BLaER1 (cell line): ENCODE data around the gene PIEZO1.

ENCODE experiments used
- H3K27ac ChIP-seq: shearing (Covaris generic); formaldehyde crosslinking; 2 replicates; pipeline ENCODE4 v1.8.1; 2022
- H3K27me3 ChIP-seq: shearing (Covaris generic); formaldehyde crosslinking; 2 replicates; pipeline ENCODE4 v1.8.1; 2022
- H3K36me3 ChIP-seq: shearing (Covaris generic); formaldehyde crosslinking; 2 replicates; pipeline ENCODE4 v1.8.1; 2022
- H3K4me1 ChIP-seq: shearing (Covaris generic); formaldehyde crosslinking; 2 replicates; pipeline ENCODE4 v1.8.1; 2022
- H3K4me2 ChIP-seq: shearing (Covaris generic); formaldehyde crosslinking; 2 replicates; pipeline ENCODE4 v1.8.1; 2022
- H3K4me3 ChIP-seq: shearing (Covaris generic); formaldehyde crosslinking; 2 replicates; pipeline ENCODE4 v1.8.1; 2022
- H3K9ac ChIP-seq: shearing (Covaris generic); formaldehyde crosslinking; 2 replicates; pipeline ENCODE4 v1.8.1; 2022
- H3K9me3 ChIP-seq: shearing (Covaris generic); formaldehyde crosslinking; 2 replicates; pipeline ENCODE4 v1.8.1; 2022
- H4K20me1 ChIP-seq: shearing (Covaris generic); formaldehyde crosslinking; 2 replicates; pipeline ENCODE4 v1.8.1; 2022
- Cebpa-rat ChIP-seq: shearing (Covaris generic); IDR thresholded peaks from 2 replicates; pipeline ENCODE4 v1.8.1; 2022

Gene PIEZO1

DNA sequence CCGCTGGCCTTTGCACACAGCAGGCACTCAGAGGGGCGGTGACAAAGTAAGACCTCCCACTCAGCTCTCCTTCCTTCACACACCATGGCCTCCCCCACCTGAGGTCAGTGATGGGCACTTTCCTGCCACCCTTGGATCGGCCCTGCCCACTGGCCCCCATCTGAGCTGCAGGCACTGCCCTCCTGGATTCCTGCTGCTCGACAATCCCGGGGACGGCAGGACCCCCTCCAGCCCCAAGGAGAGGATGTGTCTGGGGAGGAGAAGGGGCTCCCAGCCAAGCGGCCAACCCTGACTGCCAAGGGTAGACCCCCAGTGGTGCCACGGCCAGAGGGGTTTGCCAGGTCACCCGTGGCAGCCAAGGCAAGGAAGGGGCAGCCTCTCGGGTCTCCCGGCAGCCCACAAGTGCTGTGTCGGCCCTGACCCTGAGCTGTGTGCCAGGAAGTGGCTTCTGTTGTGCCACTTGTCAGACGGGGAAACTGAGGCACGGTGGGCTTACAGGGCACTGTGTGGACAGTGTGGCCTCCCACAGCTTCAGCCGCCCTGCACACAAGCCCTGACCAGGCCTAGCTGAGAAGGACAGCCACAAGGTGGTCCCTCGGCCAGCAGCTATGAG lies 22.7 kb downstream of the PIEZO1 start:
- Histone ChIP-seq H3K9ac (no peak overlapping the region), H3K4me3 (no peak overlapping the region), H3K27ac (no peak overlapping the region; the same call in 1 of the 2 replicates), H3K4me2 (0 out of 2 replicates have a peak overlapping the region, but pooled peaks have one; percentile 7), H3K36me3 (peaks cover 59% of the 10 kb centered on the region), H3K27me3 (no peaks in the 10 kb centered on the region), H3K4me1 (peaks cover 97% of the 10 kb centered on the region), H3K9me3 (peaks cover 8% of the 10 kb centered on the region; the same call in 1 of the 2 replicates), H4K20me1 (peaks cover 100% of the 10 kb centered on the region)
- no peak for TF ChIP-seq Cebpa-rat

DNA sequence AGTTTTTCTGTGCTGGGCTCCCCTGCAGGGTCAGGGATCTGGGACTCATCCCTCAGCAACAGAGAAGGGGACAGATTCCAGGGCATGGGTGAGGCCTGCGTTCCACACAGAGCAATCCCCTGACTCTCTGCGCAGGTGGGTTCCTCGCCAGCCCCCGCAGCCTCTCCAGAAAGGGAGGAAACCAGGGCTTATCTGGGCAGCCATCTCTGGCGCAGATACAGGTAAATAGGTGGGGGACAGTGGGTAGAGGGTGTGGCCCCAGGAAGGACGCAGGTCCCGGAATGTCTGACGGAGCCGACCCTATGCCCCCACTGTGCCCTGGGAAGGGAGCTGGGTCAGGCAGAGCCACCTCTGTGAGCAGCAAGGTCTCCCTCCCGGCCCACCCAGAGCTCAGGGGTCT lies 23.2 kb downstream of the PIEZO1 start:
- no peak for TF ChIP-seq Cebpa-rat
- Histone ChIP-seq H3K36me3 (peaks cover 59% of the 10 kb centered on the region), H3K9ac (no peak overlapping the region), H3K4me2 (no peak overlapping the region), H3K4me1 (peaks cover 97% of the 10 kb centered on the region), H4K20me1 (peaks cover 100% of the 10 kb centered on the region), H3K27ac (no peak overlapping the region), H3K27me3 (no peaks in the 10 kb centered on the region), H3K9me3 (peaks cover 8% of the 10 kb centered on the region; the same call in 1 of the 2 replicates), H3K4me3 (no peak overlapping the region)

DNA sequence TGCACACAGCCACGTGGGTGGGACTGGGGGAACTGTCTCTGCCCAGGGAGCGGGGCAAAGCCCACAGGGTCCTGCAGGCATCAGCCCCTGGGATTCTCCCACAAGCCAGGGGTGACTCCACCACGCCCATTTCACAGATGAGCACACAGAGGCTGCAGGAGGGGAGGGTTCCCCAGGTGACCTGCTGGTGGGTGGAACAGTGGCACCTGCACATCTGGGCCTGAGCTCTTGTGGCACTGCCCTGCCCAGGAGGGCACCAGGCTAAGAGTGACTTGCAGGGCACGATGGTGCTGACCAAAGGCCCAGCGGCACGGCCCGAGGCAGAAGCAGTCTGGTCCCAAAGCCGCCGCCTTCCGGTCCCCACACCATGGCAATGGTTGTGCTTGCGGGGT lies 23.9 kb downstream of the PIEZO1 start:
- H4K20me1 ChIP-seq: peaks cover 100% of the 10 kb centered on the region
- peak overlapping the region; percentile 72; the same call in 1 of the 2 replicates for H3K4me2 ChIP-seq
- H3K27me3 ChIP-seq: no peaks in the 10 kb centered on the region
- peaks cover 57% of the 10 kb centered on the region for H3K36me3 ChIP-seq
- H3K9ac ChIP-seq: no peak overlapping the region
- no peak overlapping the region for H3K4me3 ChIP-seq
- no peak overlapping the region for H3K27ac ChIP-seq
- peaks cover 8% of the 10 kb centered on the region; the same call in 1 of the 2 replicates for H3K9me3 ChIP-seq
- H3K4me1 ChIP-seq: peaks cover 97% of the 10 kb centered on the region
- TF ChIP-seq Cebpa-rat: no peak

DNA sequence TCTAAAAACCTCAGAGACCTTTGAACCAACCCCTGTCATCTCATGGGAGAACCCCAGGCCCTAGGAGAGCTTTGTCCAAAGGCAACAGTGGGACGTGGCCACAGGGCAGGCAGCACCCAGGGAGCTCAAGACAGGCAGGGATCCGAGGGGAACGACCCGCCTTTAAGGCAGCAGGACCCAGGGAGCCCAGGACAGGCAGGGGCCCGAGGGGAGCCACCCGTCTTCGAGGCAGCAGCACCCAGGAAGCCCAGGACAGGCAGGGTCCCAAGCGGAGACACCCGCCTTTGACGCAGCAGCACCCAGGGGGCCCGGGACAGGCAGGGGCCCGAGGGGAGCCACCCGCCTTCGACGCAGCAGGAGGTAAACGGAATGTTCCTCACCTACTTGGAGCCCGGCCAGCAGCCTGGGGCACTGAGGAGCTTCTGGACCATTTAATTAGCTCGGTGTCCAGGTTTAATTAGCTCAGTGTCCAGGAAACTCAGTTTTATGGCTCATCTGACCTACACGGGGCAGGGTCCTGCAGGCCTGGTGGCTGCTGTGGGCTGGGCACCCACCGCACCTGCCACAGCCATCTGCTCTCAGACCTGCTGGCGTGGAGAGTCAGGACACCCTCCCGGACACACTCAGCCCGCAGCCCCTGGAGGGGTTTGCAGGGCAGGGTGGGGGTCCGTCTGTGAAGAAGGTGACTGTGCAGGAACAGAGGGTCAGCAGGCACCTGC lies 24.4 kb downstream of the PIEZO1 start:
- Histone ChIP-seq H4K20me1 (peaks cover 100% of the 10 kb centered on the region), H3K36me3 (peaks cover 59% of the 10 kb centered on the region), H3K27me3 (no peaks in the 10 kb centered on the region), H3K9me3 (peaks cover 8% of the 10 kb centered on the region; the same call in 1 of the 2 replicates), H3K4me2 (peak overlapping the region; percentile 72), H3K4me1 (peaks cover 97% of the 10 kb centered on the region), H3K4me3 (no peak overlapping the region), H3K27ac (0 out of 2 replicates have a peak overlapping the region, but pooled peaks have one; percentile 44), H3K9ac (peak overlapping the region; percentile 57; the same call in 1 of the 2 replicates)
- TF ChIP-seq Cebpa-rat: no peak

DNA sequence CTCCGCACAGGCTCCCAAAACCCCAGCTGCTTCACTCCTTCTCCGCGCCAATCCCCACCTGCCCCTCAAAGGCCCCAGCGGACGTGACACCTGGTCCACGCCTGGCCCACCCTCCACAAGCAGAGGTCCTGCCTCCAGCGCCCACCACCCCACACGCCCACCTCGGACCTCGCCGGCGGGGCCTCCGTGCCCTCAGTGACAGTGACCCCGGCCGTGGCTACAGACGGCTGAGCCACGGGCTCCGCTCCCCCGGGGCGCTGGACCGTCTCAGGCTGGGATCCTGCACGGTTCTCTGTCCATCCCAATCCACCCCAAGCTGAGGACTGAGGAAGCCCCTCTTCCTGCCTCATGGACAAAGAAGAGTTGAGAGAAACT lies 25.1 kb downstream of the PIEZO1 start:
- H3K27ac ChIP-seq: peak overlapping the region; percentile 44; the same call in 1 of the 2 replicates

DNA sequence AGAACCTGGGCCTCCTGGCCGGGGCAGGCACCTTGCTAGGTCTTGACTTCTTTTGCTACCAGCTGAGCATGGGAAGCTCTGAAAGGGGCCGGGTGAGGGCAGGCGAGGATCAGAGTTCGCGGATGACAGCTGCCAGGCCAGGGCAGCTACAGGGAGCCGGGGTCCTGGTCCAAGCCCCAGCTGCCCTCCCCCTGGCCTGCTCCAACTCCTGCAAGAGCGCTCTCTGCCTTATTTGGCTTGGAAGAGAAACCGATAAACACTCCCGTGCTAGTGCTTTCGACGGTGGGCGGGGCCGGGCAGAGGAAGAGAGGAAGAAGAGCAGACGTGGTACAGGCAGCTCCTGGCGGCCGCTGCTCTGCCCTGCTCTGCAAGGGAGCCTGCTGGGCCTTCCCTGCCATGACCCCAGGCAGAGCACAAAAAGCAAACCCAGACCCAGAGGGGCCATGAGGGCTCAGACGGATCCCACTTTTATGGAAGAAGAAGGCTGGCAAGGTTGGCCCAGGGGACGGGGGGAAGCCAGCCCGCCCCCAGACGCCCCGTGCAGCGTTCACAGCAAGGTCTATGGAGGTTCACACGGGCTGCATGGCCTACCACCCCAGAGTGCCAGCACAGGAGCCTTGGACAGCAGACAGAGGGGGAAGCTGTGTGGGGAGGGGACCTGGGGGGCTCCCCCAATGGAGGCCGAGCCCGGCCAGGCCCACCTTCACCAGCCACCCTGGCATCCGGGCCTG lies 25.6 kb downstream of the PIEZO1 start:
- H3K9me3 ChIP-seq: peaks cover 8% of the 10 kb centered on the region; the same call in 1 of the 2 replicates
- peak overlapping the region; percentile 11; the same call in 1 of the 2 replicates for H3K27ac ChIP-seq
- peak overlapping the region; percentile 57; the same call in 1 of the 2 replicates for H3K9ac ChIP-seq
- H3K4me3 ChIP-seq: no peak overlapping the region
- H3K4me2 ChIP-seq: peak overlapping the region; percentile 72
- TF ChIP-seq Cebpa-rat: no peak
- H3K4me1 ChIP-seq: peaks cover 94% of the 10 kb centered on the region
- H4K20me1 ChIP-seq: peaks cover 100% of the 10 kb centered on the region
- peaks cover 58% of the 10 kb centered on the region for H3K36me3 ChIP-seq
- H3K27me3 ChIP-seq: no peaks in the 10 kb centered on the region

More for the DNA sequence above, 25.1 kb downstream of the PIEZO1 start:
- peaks cover 58% of the 10 kb centered on the region for H3K36me3 ChIP-seq
- no peak for TF ChIP-seq Cebpa-rat
- H3K4me3 ChIP-seq: no peak overlapping the region
- H3K4me2 ChIP-seq: peak overlapping the region; percentile 72
- peaks cover 100% of the 10 kb centered on the region for H4K20me1 ChIP-seq
- H3K9ac ChIP-seq: peak overlapping the region; percentile 57; the same call in 1 of the 2 replicates
- no peaks in the 10 kb centered on the region for H3K27me3 ChIP-seq
- H3K9me3 ChIP-seq: peaks cover 8% of the 10 kb centered on the region; the same call in 1 of the 2 replicates
- H3K4me1 ChIP-seq: peaks cover 94% of the 10 kb centered on the region

DNA sequence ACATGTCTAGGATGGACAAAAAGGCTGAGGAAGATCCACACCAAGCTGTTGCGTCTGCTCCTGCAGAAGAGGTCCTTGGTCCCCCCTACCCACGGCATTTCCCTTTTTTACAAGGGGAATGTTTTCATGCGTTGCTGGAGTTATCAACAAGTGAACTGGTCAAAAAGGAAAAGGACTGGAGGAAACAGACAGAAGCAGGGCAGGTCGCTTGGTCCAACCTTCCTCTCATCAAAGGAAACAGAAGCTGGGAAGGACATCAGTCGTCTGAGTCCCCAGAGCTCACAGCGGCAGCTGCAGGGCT lies 26.1 kb downstream of the PIEZO1 start:
- Histone ChIP-seq H3K9ac (no peak overlapping the region), H3K27ac (peak overlapping the region; percentile 11; the same call in 1 of the 2 replicates), H3K27me3 (no peaks in the 10 kb centered on the region), H3K36me3 (peaks cover 53% of the 10 kb centered on the region), H3K4me1 (peaks cover 94% of the 10 kb centered on the region), H4K20me1 (peaks cover 100% of the 10 kb centered on the region), H3K9me3 (peaks cover 8% of the 10 kb centered on the region; the same call in 1 of the 2 replicates), H3K4me2 (peak overlapping the region; percentile 72), H3K4me3 (no peak overlapping the region)
- no peak for TF ChIP-seq Cebpa-rat

DNA sequence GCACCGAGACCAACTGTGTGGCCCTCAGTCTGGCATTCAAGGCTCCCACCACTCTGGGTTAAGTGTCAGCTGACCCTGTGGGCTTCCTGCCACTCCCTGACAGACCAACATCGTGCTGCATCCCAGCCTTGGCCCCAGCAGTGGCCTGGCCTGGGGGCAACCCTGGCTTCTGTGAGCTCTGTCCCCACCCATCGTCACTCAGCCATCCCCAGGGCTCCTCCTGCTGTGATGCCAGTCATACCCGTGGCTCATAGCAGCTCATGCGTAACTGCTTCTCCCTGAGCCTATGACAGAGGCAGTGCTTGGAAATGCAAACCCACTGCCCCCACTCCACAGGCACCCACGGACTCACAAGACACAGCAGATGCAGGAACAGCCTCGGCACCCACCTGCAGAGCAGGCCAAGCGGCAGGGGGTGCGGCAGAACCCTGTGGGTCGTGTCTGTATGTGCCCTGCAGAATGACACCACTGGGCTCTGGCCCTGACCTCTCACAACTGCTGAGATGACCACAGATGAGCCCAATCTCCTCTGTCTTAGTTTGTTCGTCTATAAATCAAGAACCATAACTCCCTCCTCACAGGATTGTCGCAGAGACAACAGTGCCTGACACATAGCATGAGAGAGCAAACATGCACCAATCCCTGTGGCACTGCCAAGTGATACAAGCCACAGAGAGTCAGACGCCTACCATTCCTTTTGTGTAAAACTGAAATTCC lies 26.6 kb downstream of the PIEZO1 start:
- TF ChIP-seq Cebpa-rat: no peak
- H3K27ac ChIP-seq: no peak overlapping the region; the same call in 1 of the 2 replicates
- H4K20me1 ChIP-seq: peaks cover 100% of the 10 kb centered on the region
- H3K4me3 ChIP-seq: no peak overlapping the region
- no peaks in the 10 kb centered on the region for H3K27me3 ChIP-seq
- H3K4me1 ChIP-seq: peaks cover 94% of the 10 kb centered on the region
- no peak overlapping the region for H3K9ac ChIP-seq
- peaks cover 52% of the 10 kb centered on the region for H3K36me3 ChIP-seq
- peaks cover 8% of the 10 kb centered on the region; the same call in 1 of the 2 replicates for H3K9me3 ChIP-seq
- peak overlapping the region; percentile 72 for H3K4me2 ChIP-seq

DNA sequence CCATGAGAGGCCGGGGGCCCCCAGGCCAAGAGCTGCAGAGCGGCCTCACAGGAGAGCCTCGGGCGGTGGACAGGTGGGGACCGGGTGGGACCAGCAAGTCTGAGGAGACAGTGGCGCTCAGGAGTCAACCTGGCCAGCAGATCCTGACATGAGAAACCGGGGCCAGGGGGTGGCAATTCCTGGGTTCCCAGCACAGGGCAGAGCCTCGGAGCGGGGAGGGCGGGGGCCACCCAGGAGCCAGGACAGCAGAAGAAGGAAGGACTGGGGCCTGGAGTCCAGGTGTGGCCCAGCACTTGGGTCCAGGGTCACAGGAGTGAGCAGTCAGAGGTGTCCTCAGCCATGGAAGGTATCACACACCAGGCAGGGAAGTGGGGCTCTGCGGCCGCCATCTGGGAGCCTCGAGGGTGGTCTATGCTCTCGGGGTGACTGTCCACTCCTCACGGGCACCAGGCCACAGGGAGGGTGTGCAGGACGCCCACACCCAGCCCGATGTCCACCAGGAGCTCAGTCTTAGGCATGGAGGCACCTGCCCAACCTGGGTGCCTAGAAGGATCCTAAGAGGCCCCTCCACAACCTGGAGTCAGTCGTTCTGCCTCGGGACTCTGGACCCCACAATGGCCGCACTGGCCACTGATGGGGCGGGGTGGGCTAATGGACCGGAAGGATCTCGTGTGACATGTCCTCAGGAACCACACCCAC lies 29.1 kb downstream of the PIEZO1 start:
- no peak overlapping the region for H3K4me2 ChIP-seq
- H3K4me3 ChIP-seq: no peak overlapping the region
- H4K20me1 ChIP-seq: peaks cover 97% of the 10 kb centered on the region
- H3K4me1 ChIP-seq: peaks cover 90% of the 10 kb centered on the region
- H3K9me3 ChIP-seq: peaks cover 8% of the 10 kb centered on the region; the same call in 1 of the 2 replicates
- no peak for TF ChIP-seq Cebpa-rat
- H3K9ac ChIP-seq: no peak overlapping the region
- H3K27me3 ChIP-seq: no peaks in the 10 kb centered on the region
- no peak overlapping the region for H3K27ac ChIP-seq
- H3K36me3 ChIP-seq: peaks cover 52% of the 10 kb centered on the region
